ENCODE data around the gene RAB3C. TPM values are rescaled to one million over a fixed set of nuclear protein-coding genes. Genes with fewer than 3 reads are reported as not detected.

RAB3C gene
- total RNA-seq, 1 donor from 2014 or later, result 46.5 TPM

DNA sequence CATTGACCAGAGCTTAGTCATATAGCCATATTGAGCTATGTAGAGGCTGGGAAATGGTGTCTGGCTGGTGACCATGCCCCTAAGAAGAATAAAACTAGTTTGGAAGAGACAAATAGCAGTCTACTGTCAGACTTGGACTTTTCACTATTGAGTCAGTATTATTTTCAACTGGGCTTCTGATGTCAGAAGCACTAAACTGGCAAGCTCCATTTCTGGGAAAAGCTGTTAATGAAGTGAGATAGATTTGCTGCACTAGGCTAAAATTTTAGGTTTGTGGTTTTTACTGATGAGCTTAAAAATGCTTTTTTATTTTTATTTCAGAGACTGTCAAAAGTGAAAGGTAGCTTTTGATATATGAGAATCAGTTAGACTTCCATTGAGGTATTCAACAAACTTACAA lies 220.2 kb downstream of the RAB3C start:
- DNase-seq (ENCODE audit: low spot score in 2 of 2) (no peak), FAIRE-seq (no peak)

- FAIRE-seq, result no peak
- DNase-seq (ENCODE audit: low spot score in 2 of 2), result no peak
Observed at GRCh38 chr5:58804291-58804690, 221.4 kb downstream of the RAB3C start.

DNA sequence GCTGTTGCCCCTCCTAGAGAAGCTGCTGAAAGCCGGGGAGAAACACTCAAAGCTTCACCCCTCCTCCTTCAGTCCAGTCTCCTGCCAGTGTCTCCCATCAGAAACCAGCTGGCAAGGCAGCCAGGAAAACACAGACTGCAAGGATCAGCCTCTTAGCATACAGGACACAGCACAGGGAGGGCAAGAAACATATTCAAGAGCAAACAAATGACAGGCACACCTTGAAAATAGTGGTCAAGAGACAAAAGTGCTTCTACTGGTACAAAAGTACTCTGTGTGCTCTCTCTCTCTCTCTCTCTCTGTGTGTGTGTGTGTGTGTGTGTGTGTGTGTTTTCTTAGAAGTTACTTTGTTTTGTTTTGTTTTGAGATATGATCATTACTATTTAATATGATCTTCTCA lies 227.2 kb downstream of the RAB3C start:
- DNase-seq (ENCODE audit: low spot score in 2 of 2) (no peak), FAIRE-seq (no peak)

DNA sequence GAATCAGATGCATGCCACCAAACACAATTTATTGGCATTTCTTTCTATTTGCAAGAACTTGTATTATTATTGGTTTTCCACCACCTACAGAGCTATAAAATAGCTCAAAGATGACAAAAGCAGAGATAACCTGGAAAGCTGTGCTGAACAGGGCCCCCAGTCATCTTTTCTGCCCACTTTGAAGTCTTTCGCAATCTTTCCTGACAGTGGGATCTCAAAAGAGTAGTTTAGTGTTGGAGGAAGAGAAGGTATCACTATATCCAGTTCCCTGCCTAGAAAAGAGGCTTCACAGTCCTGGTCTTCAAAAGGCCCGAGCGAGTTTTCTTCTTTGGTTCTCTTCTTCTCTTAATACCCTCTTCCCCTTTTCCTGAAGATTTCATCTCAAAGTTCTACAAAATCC lies 231.0 kb downstream of the RAB3C start:
- DNase-seq (ENCODE audit: low spot score in 2 of 2) (no peak), FAIRE-seq (no peak)

DNA sequence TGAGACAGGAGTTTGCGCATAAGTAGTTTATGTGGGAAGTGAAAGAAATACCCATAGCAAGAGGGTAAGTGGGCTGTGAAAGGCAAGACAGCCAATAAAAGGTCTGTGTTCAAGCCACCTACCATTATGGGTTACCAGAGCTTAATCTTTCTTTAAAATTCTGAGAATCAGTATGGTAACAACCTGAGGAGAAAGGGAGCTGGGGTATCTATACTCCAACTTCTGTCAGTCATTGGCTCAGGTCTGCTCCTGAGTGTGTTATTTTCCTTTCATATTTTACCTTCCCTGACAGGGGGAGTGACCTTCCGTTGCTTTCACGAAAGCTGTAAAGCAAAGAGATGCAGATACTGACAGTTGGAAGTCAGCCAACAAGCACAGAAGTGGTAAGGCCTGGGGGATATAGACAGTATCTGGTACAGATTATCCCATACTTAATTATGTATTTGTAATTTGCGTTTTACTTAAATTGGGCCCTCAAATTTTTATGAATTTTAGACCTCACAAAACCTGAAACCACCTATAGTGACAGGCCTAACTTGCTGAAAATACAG lies 233.4 kb downstream of the RAB3C start:
- DNase-seq (ENCODE audit: low spot score in 2 of 2), result no peak
- no peak for FAIRE-seq

DNA sequence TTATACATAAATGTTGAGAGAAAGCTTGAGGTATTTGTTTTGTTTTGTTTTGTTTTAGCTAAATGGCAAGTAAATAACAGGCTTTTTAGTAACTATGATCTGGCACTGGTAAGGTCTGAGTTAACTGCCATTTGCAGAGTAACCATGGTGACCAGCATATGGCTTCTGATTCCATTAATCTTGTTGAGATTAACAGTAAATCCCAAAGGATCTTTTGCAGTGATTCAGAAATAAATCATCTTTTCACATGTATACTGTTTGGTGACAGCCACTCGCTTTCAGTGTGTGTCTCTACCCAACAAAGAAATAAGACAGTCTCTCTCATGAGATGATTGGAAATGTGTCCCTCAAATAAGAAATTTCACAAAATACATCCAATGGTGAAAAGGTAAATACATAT lies 235.6 kb downstream of the RAB3C start:
- no peak for FAIRE-seq

DNA sequence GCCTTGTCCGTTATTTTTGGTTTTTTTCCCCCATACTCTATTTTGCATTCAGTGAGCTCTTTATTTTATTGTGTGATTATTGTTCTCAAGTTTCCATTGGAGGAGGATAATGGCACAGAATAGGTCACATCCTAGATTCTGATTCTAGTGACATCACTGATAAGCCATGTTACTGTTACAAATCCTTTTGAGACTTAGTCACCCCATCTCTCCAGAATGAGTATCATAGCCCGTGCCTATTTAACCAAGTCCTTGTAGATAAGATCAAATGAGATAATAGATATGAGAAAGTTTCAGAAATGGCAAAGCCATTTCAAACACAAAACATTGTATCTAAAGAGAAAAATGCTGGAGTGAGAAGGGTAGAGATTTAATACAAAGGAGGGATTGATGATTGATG lies 242.6 kb downstream of the RAB3C start:
- no peak for FAIRE-seq

More for the DNA sequence above, 235.6 kb downstream of the RAB3C start:
- DNase-seq (ENCODE audit: low spot score in 2 of 2), result no peak

DNA sequence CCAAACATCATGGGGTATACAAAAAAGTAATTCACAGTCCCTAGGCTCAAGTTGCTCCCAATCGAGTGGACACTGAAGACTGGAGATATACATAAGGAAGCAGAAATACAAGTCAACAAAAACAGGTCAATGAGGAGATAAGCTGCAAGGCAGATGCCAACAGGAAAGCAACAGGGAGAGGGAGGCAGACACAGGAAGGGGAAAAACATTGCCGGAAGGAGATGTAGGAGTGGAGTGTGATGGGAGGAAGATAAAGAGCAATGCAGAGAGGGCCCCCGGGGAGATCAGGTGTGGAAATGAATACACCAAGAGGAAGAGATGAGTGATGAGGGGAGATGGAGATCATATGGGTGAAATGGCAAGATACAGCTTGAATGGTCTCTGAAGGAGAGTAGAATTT lies 243.0 kb downstream of the RAB3C start:
- FAIRE-seq (no peak), DNase-seq (ENCODE audit: low spot score in 2 of 2) (no peak)

More for the DNA sequence above, 242.6 kb downstream of the RAB3C start:
- no peak for DNase-seq (ENCODE audit: low spot score in 2 of 2)

GRCh38 chr5:58827463-58827862 lies 244.6 kb downstream of the RAB3C start:
- no peak for DNase-seq (ENCODE audit: low spot score in 2 of 2)
- no peak for FAIRE-seq

GRCh38 chr5:58828258-58828657 lies 245.4 kb downstream of the RAB3C start:
- DNase-seq (ENCODE audit: low spot score in 2 of 2) (no peak), FAIRE-seq (no peak)

DNA sequence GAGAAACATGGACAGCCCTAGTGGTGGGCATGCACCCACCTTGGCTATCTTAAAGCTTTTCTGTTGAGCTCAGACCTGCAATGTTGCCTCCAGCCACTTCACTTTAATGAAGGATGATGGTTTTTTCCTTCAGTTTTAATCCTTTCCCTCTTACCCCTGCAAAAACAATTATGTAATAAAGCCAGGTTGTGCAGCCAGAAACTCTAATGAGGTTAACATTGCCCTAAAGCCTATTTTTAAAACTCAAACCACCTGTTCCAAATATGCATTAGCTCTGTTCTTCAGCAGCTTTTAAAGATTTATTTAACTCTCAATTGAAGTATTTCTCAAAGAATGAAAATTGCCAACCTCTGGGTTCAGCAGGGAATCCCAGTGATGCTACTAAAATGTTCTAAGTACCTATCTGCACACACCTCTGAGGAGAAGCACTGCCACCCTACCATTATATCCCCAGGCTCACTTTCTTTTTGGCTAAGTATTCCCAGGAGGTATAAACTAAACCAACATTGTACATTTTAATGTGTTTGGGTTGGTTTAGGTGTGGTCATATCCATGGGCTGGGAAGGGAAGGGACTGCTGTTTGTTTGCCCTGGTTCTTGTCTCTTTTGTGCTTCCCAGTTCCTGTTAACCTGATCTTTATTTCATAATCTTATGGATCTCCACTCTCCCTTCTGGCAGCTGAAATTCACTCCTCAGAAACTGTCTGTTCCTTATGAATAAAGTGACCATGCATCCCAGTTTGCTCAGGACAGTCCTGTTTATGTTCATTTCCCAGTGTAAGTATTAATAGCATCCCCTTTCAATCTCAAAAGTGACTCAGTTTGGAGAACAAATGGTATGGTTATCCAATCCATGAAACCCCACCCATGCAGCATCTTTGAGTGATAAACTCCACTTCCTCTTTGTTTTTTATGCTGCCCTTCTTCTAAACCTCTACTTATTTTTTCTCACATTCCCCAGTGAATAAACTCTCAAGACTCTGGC lies 251.7 kb downstream of the RAB3C start:
- DNase-seq (ENCODE audit: low spot score in 2 of 2) (no peak), FAIRE-seq (no peak)

DNA sequence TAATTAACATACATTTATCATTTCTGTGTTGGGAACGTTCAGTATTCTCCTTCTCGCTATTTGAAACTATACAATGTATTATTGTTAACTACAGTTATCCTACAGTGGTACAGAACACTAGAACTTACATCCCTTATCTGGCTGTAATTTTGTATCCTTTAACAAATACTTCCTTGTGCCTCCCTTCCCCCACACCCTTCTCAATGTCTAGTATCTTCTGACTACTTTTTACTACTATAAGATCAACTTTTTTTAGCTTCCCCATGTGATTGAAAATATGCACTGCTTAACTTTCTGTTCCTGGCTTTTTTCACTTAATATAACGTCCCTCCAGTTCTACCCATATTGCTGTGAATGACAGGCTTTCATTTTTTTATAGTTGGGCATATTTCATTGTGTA lies 253.5 kb downstream of the RAB3C start:
- no peak for FAIRE-seq
- DNase-seq (ENCODE audit: low spot score in 2 of 2), result no peak

- FAIRE-seq, result no peak
- no peak for DNase-seq (ENCODE audit: low spot score in 2 of 2)
Observed at GRCh38 chr5:58838729-58839128, 255.9 kb downstream of the RAB3C start.

- FAIRE-seq (no peak), DNase-seq (ENCODE audit: low spot score in 2 of 2) (no peak)
Observed at GRCh38 chr5:58842852-58843251, 260.0 kb downstream of the RAB3C start.

DNA sequence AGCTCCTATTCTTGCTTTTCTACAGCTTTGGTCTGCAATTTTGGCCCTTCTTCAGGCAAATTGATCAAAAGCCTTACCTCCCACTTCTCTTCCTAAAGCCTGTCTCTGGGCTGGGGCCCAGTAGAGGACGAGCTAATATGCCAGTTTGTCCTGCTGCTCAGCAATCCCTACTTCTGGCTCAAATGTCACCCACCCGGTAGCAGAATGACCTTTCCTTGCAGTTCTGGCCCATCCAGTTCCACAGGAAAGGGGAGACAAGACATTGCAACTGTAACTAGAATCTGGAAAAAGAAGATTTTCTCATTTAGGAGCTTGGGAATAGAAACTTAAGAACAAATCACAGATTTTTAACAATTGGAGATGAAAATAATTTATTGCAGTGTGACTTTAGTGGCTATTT lies 261.5 kb downstream of the RAB3C start:
- no peak for FAIRE-seq

DNA sequence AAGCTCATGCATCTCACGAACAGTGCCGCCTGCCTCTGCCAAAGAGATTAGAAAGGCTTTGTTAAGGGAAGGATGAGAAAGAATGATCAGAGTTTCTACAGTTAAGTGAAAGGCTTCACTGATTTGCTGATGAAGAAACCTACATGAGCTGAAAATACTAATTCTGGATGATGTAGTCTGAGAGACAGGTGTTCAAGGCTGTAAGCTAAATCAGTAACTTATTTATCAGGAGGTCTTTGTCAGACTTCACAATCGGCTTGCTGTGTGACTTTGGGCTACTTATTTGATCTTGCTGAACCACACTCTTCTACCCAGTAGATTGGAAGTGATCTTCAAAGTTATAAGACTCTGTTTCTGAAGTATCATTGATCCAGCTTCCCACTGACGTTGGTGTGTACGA lies 264.2 kb downstream of the RAB3C start:
- DNase-seq (ENCODE audit: low spot score in 2 of 2), result no peak
- FAIRE-seq, result no peak

More for the DNA sequence above, 261.5 kb downstream of the RAB3C start:
- DNase-seq (ENCODE audit: low spot score in 2 of 2), result no peak

GRCh38 chr5:58849223-58849622 lies 266.3 kb downstream of the RAB3C start:
- DNase-seq (ENCODE audit: low spot score in 2 of 2), result no peak
- no peak for FAIRE-seq

GRCh38 chr5:58849921-58850667 lies 267.2 kb downstream of the RAB3C start:
- DNase-seq (ENCODE audit: low spot score in 2 of 2) (peak in 1 of 2 donors; percentile 15), FAIRE-seq (no peak)

- no peak for DNase-seq (ENCODE audit: low spot score in 2 of 2)
- no peak for FAIRE-seq
Observed at GRCh38 chr5:58851153-58851552, 268.3 kb downstream of the RAB3C start.

DNA sequence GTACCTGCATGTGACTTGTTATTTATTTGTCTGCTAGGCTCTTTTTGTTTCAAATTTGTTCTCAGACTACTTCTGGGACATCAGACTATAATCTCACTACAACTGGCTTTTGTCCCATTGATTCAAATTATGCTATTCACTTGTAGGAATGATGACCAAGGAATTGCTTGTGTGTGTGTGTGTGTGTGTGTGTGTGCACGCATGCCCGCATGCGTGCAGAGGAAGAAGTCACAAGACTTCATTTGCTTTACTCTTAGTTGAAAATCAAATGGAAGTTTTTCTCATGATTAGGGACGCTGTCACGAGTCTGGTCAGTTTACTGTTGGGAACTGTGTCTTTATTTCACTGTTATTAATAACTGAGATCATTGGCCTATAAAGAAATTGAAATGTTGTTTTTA lies 268.7 kb downstream of the RAB3C start:
- DNase-seq (ENCODE audit: low spot score in 2 of 2), result no peak
- no peak for FAIRE-seq

- DNase-seq (ENCODE audit: low spot score in 2 of 2) (no peak), FAIRE-seq (no peak)
Observed at GRCh38 chr5:58852566-58852965, 269.7 kb downstream of the RAB3C start.

Measured in frontal cortex (tissue), 4 donors.